ENCODE results near the gene TSPAN9.
A peak's percentile ranks its signal among the peaks of the same experiment; 100 is the strongest.
"Not testable (repeated sequence)": the region's sequence is repeated elsewhere in the genome, so short reads cannot be mapped to it uniquely, and the experiment has no call there.

Gene TSPAN9

GRCh38 chr12:3045494-3045893 lies 31.7 kb upstream of the TSPAN9 start:
- FAIRE-seq, result no peak

DNA sequence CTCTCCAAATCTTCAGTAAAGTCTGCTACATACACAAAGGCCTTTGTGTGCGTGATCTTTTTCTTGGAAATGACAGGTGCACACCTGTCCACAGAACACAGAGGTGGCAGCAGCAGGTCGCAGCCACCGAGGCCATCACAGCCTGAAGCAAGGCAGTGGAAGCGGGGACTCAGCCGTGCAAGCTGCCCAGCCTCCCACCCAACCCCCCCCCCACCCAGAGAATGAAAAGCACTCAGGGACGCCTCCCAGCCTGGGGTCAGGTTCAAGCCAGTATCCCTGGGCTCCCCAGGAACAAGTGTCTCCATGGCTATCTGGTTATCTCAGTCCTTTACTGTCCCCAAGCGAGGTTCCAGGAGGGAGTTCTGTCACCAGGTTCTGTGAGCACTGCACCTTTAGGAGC lies 31.2 kb upstream of the TSPAN9 start:
- no peak for FAIRE-seq

DNA sequence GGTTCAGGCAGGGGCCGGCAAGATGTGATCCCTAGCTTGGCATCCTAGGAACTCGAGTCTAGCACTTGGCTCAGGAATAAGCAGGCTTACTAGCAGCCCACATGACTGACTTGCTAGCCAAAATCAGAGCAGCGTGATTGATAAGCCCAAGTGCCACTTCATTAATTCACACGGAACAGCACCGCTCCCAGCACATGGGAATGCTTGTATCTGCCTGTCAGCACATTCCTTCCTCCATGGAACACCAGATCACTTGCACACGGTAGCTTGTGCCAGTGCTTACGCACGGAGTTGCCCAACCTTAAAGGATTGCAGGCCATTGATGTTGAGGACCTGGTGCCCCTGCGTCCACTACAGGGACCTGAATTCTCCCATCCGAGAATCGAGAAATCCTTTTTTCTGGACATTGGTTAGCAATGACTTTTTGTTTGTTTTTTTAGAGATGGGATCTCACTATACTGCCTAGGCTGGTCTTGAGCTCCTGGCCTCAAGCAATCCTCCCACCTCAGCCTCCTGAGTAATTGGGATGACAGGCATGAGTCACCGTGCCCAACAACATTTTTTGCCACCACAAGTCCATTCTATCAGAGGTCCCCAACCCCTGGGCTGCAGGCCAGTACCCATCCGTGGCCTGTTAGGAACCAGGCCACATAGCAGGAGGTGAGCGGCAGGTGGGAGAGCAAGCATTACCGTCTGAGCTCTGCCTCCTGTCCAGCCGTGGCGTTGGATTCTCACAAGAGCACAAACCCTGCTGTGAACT lies 30.6 kb upstream of the TSPAN9 start:
- FAIRE-seq, result no peak

DNA sequence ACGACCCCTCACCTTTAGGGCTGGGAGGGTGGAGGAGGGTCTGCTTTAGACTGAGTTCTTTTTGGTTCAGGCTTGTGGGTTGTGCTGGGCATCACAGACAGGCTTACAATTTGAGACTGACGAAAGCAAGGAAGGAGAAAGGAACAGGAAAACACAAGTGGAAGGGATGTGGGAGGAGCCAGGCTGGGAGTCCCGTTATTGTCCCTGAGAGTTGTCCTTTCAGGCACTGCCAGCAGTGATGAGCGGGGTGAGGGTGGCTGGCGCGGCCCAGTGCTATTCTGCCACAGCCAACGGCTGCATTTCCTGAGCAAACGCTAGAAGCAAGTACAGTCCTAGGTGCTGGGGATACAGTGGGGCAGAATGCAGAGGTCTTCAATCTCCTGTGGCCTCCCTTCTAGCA lies 29.2 kb upstream of the TSPAN9 start:
- no peak for FAIRE-seq

DNA sequence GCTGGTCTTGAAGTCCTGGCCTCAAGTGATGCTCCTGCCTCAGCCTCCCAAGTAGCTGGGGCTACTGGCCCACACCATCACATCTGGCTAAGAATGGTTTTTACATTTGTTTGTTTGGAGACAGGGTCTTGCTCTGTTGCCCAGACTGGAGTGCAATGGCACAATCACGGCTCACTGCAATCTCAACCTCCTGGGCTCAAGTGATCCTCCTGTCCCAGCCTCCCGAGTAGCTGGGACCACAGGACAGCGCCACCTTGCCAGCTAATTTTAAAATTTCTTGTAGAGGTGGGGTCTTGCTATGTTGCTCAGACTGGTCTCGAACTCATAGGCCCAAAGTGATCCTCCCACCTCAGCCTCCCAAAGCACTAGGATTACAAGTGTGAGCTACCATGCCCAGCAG lies 28.6 kb upstream of the TSPAN9 start:
- FAIRE-seq, result no peak

- FAIRE-seq, result no peak
These were observed 28.0 kb upstream of the TSPAN9 start for GRCh38 chr12:3049176-3049575.

DNA sequence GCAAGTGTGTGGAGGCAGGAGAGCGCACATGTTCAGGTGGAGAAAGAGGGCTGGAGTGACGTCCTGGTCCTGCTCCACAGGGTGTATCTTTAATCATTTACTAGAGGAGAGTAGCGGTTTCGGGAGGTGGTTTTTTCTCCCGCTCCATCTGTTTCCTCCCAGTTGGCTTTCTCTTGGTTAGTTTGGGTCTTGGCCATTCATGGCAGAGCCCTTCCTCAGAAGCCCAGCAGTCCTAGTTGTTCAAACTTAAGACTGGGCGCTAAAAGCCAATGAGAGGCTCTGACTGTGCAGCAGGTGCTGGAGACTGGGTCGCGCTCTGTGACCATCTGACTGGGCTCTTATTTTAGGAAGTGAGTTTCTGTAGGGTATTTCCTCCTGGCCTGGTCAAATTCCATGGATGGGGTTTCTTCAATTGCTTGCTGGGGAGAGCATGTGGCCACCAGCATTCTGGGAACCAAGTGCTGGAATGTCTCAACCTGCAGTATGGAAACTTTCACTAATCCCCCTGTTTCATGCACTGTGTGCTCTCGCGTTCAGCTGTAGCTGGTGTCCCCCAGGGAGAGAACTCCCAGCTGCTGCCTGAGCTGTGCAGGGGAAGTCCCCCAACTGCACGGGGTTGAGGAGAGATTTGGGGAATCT lies 27.4 kb upstream of the TSPAN9 start:
- FAIRE-seq, result no peak

DNA sequence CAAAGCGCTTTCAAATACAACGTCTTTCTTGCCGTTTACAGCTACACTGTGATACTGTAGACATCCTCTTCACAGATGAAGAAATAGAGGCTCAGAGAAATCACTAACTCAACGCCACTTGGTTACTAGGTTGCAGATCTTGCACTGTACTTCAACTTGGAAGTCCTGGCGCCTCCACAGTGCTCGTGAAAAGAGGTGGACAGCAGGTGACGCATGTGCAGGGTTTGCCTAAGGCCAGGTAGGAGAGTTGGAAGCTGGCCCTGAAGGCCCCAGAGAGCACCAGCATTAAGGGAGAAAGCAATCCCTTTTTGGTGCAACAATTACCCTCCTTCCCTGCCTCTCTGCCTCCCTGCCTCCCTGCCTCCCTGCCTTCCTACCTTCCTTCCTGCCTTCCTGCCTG lies 22.8 kb upstream of the TSPAN9 start:
- no peak for FAIRE-seq

DNA sequence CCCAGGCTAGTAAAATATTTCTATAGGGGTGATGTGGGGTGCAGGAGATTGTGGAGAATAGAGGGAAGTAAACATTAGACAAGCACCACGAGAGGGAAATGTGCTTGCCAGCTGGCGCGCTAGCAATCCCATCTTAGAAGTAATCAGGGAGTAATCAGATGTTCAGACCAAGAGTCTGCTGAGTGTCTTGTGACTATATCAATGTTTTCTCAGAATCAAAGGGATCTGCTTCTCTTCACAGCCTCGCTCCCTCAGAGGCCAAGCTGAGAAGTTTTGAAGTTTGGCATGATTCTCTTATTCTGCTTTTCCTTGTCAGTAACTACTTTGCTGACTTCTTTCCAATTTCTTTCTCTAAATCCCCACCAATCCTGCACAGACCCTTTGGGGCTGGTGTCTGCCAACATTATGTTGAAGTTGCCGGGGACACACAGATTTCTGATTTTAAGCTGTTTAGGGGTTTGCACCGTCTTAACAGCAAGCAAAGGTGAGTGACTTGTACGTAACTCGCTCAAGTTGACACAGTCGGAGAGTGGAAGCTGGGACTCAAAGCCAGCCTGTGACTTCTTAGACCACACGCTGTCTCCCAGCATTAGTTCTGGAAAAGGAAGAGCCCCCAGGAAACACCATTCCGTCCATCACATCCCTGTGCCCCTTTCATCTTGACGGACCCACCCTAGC lies 22.0 kb upstream of the TSPAN9 start:
- no peak for FAIRE-seq

DNA sequence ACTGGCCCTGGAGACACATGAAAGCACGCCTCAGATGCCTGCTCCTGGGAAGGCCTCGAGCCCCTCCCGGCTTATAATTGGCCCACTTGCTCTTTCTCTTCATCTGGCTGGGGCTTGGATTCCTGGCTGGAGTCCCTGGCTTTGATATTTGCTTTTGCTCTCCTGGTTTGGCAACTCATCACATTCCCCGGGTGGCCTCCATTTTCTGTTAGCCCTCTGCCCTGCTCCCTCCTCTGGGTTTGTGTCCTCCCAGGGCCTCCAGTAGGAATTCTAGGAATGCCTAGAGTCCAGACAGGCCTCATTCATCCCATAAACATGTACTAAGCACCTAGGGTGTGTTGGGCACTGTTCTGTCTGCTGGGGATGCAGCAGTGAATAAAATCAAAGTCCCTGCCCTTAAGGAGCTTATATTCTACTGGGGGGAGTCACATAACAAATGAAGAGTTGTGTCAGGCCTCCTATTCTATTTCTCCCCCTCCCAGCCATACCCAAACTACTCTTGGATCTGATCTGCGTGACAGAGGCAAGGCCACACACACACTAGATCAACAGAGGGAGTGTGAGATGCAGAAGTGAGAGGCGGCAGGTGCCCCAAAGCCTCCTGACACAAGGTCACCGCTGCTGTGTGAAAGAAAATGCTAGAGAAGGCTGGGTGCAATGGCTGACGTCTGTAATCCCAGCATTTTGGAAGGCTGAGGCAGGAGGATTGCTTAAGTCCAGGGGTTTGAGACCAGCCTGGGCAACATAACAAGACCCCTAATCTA lies 21.3 kb upstream of the TSPAN9 start:
- no peak for FAIRE-seq

GRCh38 chr12:3061059-3061458 lies 16.1 kb upstream of the TSPAN9 start:
- FAIRE-seq, result no peak

DNA sequence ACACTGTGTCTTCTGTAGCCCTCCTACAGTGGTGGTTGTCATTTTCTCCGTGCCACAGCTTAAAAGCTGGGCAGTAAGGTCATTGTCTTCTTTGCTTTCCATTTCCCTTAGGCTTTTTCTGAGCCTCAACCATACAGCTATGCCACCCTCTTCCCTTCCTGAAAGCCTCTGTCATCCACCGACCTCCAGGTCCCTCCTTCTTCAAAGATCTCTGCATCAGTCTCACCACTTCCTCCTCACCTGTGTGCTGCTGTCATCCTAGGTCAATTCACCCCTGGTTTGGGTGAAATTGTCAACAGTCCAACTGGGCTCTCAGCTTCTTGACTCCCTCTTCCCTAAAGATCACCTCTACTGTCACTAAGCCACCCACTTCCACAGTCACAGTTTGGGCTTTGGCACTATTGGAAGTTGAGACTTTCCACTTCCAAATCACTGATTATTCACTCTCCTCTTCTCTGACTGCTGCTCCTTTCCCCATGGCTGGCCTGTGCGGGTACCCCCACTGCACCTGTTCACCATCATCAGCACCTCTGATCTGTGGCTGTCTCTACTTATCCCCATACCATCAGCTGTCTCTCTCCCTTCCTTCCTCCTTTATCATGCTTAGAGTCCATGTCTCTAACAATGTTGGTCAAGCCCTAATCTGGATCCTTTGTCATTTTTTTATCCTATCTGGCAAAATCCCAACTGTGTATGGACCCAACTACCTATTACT lies 15.5 kb upstream of the TSPAN9 start:
- FAIRE-seq, result no peak

DNA sequence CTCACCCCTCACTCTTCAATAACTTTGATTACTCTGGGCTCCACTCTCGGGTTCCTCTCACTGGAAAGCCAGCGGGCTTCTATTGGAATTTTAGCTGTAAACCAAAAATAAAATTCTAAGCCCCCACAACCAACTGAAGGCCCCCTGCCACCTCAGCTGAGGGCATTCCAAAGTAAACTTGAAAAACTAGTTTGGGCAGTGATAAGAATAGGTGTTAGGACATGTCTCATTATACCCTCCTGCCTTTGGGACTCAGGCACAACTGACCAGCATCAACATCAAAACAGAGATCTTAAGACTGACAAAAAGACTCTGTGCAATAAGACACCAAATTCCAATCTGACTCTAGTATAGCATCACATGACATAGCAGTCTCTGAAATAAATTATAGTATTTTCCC lies 11.9 kb upstream of the TSPAN9 start:
- FAIRE-seq, result no peak

GRCh38 chr12:3065846-3066245 lies 11.3 kb upstream of the TSPAN9 start:
- FAIRE-seq, result not testable (repeated sequence)

DNA sequence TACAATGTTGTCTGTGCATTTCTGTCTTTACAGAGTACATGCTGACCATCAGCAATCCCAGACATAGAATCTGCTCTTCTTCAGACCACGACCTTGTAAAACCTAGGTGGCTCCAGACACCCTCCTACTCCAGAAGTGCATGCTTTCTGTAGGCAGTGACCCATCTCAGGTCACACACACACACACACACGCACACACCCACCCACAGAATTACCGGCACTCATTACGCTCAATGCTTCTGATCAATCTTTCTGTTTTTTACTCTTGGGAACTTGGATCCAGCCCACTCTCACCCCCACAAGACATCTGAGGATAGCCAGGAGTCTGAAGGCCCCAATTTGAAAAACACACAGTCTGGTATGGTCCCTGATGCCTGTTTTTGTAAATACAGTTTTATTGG lies 7.5 kb upstream of the TSPAN9 start:
- no peak for FAIRE-seq

- no peak for FAIRE-seq
These were observed 6.1 kb upstream of the TSPAN9 start for GRCh38 chr12:3071107-3071506.

DNA sequence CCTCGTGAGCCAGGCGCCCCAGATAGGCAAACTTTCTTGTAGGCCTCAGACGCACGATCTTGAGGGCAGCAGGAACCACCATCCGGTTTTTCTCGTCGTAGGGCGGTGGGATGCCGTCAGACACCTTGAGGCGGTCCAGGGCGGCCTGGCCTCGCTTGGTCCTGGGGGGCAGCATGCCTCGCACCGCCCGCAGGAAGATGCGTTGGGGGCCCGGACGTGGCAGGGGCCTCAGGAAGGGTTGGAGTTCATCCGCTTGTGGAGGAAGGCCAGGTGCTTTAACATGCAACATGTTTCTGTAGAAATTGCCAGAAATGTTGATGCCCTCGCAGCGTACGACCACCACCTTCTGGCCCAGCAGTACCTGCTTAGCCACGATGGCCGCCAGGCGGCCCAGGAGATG lies 5.5 kb upstream of the TSPAN9 start:
- no peak for FAIRE-seq

GRCh38 chr12:3073438-3074250 lies 3.5 kb upstream of the TSPAN9 start:
- peak; percentile 67 for FAIRE-seq

DNA sequence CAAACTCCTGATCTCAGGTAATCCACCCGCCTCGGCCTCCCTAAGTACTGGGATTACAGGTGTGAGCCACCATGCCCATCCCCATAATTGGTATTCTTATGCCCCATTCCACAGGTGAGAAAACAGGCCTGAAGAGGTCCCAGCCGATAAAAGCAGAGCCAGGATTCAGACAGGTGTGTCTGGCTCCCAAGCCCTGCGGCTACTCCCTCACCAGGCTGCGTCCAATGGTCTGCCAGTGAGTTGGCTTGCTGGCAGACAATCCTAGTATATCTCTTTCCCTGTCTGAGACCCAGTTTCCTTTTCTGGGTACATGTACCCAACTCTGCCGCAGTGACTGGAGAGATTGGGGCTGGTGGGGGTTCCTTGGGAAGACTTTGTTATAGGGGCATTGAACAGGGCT lies 1.9 kb upstream of the TSPAN9 start:
- FAIRE-seq, result no peak

DNA sequence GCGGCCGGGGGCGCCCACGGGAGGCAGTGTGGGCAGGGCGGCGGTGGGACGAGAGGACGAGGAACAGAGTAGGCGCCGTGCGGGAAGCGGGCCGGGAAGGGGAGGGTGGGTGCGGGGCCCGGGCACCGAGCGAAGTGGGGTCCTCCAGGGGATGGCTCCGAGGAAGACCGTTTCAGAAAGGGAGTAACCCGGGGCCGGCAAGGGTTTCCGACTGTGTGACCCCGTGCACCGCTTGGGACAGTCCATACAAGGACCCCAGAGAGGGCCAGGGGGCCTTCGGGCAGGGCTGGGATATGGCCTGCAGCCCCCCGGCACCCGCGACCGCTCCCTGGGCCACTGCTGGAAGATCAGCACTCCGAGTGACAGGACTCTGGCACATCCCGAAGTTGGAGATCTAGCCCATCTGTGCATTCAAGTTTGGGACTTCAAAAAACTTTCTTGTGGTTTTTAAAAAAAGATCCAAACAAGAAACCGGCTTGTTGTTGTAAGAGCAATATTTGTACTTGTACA lies 448 bp downstream of the TSPAN9 start:
- FAIRE-seq, result no peak

DNA sequence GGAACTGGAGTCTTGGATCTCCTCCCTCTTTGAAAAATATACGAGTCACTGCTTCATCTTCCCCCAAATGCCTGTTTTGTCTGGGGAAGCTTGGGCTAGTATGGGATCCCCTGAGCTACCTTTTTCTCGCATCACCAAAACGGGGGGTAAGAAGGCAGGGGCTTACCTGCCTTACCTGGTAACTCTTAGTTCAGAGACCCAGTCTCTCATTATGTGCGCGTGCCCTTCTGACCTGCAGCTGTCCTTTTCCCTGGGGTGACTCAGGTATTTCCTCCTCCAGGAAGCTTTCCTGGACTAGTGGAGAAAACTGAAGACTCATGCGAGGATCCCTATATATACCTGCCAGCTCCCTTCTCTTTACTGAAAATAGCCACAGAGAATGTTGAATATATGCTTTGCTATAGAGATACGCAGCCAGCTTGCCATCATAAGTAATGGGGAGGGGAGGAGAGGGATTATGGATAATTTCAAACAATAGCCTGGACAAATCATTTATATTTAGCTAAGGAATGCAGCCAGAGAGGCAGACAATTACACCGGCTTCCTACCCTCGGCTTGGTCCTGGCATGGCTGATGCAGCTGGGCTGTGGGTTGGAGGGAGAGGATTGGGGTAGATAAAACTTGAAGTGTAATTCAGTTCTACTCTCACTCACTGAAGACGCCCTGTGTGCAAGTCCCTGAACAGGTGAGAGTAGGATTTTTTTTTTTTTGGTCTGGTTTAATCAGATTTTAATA lies 1.1 kb downstream of the TSPAN9 start:
- FAIRE-seq, result no peak

Data from A204.1 (cell line).